CD4-positive, alpha-beta memory T cell (primary cell): ENCODE measurements around the gene EEFSEC. TPM values are rescaled to one million over a fixed set of nuclear protein-coding genes. Genes with fewer than 3 reads are reported as not detected.
A peak's percentile ranks its signal among the peaks of the same experiment; 100 is the strongest.

Experiments
- CTCF ChIA-PET: fragments of 350-600 bp; sonication (Branson Sonifier 250); formaldehyde crosslinking; loops from one replicate; lab custom pipeline; 2021; ENCODE audit warnings: inconsistent platforms; ENCODE audit not compliant: partially characterized antibody; lab: Charles Lee
- POLR2A ChIA-PET: fragments of 350-600 bp; sonication (Branson Sonifier 250); formaldehyde crosslinking; loops from one replicate; lab custom pipeline; 2021; ENCODE audit not compliant: partially characterized antibody; lab: Charles Lee
- DNase-seq, 5 donors: peaks; one replicate each; pipeline versions ENCODE4 v3.0.0 to v3.0.0-alpha.2; 2020 to 2022; ENCODE audit warnings: mixed read lengths in 1 of 5
- H3K27ac ChIP-seq: one replicate; pipeline ENCODE4 v1.7.0; 2013; ENCODE audit warnings: low read depth, low read length
- H3K27me3 ChIP-seq: 2 replicates; pipeline ENCODE4 v1.7.0; 2013; ENCODE audit warnings: mild to moderate bottlenecking, low read length, moderate library complexity; ENCODE audit not compliant: insufficient read depth
- H3K36me3 ChIP-seq: 2 replicates; pipeline ENCODE4 v1.7.0; 2013; ENCODE audit warnings: mild to moderate bottlenecking, low read length, moderate library complexity; ENCODE audit not compliant: insufficient read depth
- H3K4me1 ChIP-seq: 2 replicates; pipeline ENCODE4 v1.7.0; 2013; ENCODE audit warnings: mild to moderate bottlenecking, low read length, moderate library complexity; ENCODE audit not compliant: insufficient read depth
- H3K4me3 ChIP-seq, 2 donors: one replicate each; pipeline ENCODE4 v1.7.0; 2013; ENCODE audit warnings: low read length in 2 of 2, mild to moderate bottlenecking in 1 of 2
- H3K9me3 ChIP-seq, 2 donors: one replicate each; pipeline ENCODE4 v1.7.0; 2013; ENCODE audit warnings: low read length in 2 of 2, control low read depth in 1 of 2; ENCODE audit not compliant: control insufficient read depth in 1 of 2
- H3K27ac Mint-ChIP-seq, 7 donors: one replicate each; pipeline ENCODE4 v1.8.0; 2020 to 2021; ENCODE audit warnings: mixed read lengths in 7 of 7, mild to moderate bottlenecking in 6 of 7, inconsistent platforms in 3 of 7, moderate library complexity in 3 of 7
- H3K27me3 Mint-ChIP-seq, 2 donors: one replicate each; pipeline ENCODE4 v1.8.0; 2020 to 2021; ENCODE audit warnings: mixed read lengths in 2 of 2
- H3K36me3 Mint-ChIP-seq, 2 donors: one replicate each; pipeline ENCODE4 v1.8.0; 2020 to 2021; ENCODE audit warnings: mixed read lengths in 2 of 2, inconsistent platforms in 1 of 2, mild to moderate bottlenecking in 1 of 2
- H3K4me1 Mint-ChIP-seq, 4 donors: one replicate each; pipeline ENCODE4 v1.8.0; 2020 to 2021; ENCODE audit warnings: mixed read lengths in 4 of 4, mild to moderate bottlenecking in 1 of 4
- H3K4me3 Mint-ChIP-seq, 8 donors: one replicate each; pipeline ENCODE4 v1.8.0; 2020 to 2021; ENCODE audit warnings: mixed read lengths in 8 of 8, mild to moderate bottlenecking in 7 of 8, moderate library complexity in 6 of 8, inconsistent platforms in 3 of 8
- H3K9me3 Mint-ChIP-seq, 8 donors: one replicate each; pipeline ENCODE4 v1.8.0; 2020 to 2021; ENCODE audit warnings: mixed read lengths in 8 of 8, mild to moderate bottlenecking in 5 of 8, inconsistent platforms in 3 of 8, moderate library complexity in 1 of 8
- intact Hi-C: fragments of 100-400 bp; cut with micrococcal nuclease; formaldehyde crosslinking; loops from one replicate; pipeline ENCODE4 v1.15.1; 2023
- polyA plus RNA-seq, 2 donors: library from polyadenylated mRNA; unstranded; fragments of 300-500 nt; fragmentation: Illumina TruSeq; gene quantifications; one replicate each; pipeline ENCODE4 v1.2.3, GENCODE V29; 2021
- total RNA-seq, 2 experiments: library from RNA; stranded (reverse); gene quantifications; one replicate each; pipeline ENCODE4 v1.2.3, GENCODE V29; 2021

EEFSEC gene
- total and polyA plus RNA-seq, 4 experiments from 2014 or later: 14.0 to 24.9 (median 17.1) TPM

- Histone ChIP-seq H3K27ac (no peak overlapping the region), H3K4me3 (no peak overlapping the region), H3K9me3 (no peaks in the 10 kb centered on the region), H3K36me3 (no peaks in the 10 kb centered on the region), H3K27me3 (no peaks in the 10 kb centered on the region), H3K4me1 (no peaks in the 10 kb centered on the region)
- intact Hi-C loops: no loop called here
- no peak for DNase-seq
- Mint-ChIP-seq H3K27ac (no peak overlapping the region), H3K27me3 (no peaks in the 10 kb centered on the region), H3K4me1 (peaks cover 18 to 36% (median 21%) of the 10 kb centered on the region in 4 donors), H3K9me3 (no peaks in the 10 kb centered on the region), H3K36me3 (peaks cover 2 to 11% of the 10 kb centered on the region in 2 donors), H3K4me3 (no peak overlapping the region)
- CTCF ChIA-PET: no interaction called here
- POLR2A ChIA-PET: no interaction called here
Observed at GRCh38 chr3:128180913-128181312, 27.6 kb downstream of the EEFSEC start.

- Histone ChIP-seq H3K4me3 (no peak overlapping the region), H3K9me3 (no peaks in the 10 kb centered on the region), H3K36me3 (no peaks in the 10 kb centered on the region), H3K27me3 (no peaks in the 10 kb centered on the region), H3K4me1 (no peaks in the 10 kb centered on the region), H3K27ac (no peak overlapping the region)
- peaks cover 14 to 38% (median 15%) of the 10 kb centered on the region in 4 donors for H3K4me1 Mint-ChIP-seq
- DNase-seq: no peak
- H3K9me3 Mint-ChIP-seq: no peaks in the 10 kb centered on the region
- H3K27me3 Mint-ChIP-seq: no peaks in the 10 kb centered on the region
- POLR2A ChIA-PET: no interaction called here
- intact Hi-C loops: no loop called here
- peak overlapping the region in 1 of 7 donors; percentile 63 for H3K27ac Mint-ChIP-seq
- CTCF ChIA-PET: no interaction called here
- no peak overlapping the region for H3K4me3 Mint-ChIP-seq
- H3K36me3 Mint-ChIP-seq: peaks cover 2 to 11% of the 10 kb centered on the region in 2 donors
Observed at GRCh38 chr3:128182656-128183055, 29.4 kb downstream of the EEFSEC start.

GRCh38 chr3:128185630-128186447, 32.6 kb downstream of the EEFSEC start:
- Histone ChIP-seq H3K4me3 (no peak overlapping the region), H3K9me3 (no peaks in the 10 kb centered on the region), H3K36me3 (no peaks in the 10 kb centered on the region), H3K27me3 (no peaks in the 10 kb centered on the region), H3K4me1 (no peaks in the 10 kb centered on the region), H3K27ac (no peak overlapping the region)
- CTCF ChIA-PET: interaction anchor here (1.4 kb wide), 3 partner anchors 14 to 241 kb away, joined by 3 to 5 read pairs (median 3); no protein-coding TSS in a partner anchor
- peaks cover 2 to 11% of the 10 kb centered on the region in 2 donors for H3K36me3 Mint-ChIP-seq
- intact Hi-C loops: no loop called here
- H3K4me1 Mint-ChIP-seq: peaks cover 9 to 18% (median 14%) of the 10 kb centered on the region in 4 donors
- POLR2A ChIA-PET: no interaction called here
- H3K27me3 Mint-ChIP-seq: no peaks in the 10 kb centered on the region
- H3K27ac Mint-ChIP-seq: no peak overlapping the region
- H3K9me3 Mint-ChIP-seq: no peaks in the 10 kb centered on the region
- no peak for DNase-seq
- no peak overlapping the region for H3K4me3 Mint-ChIP-seq

GRCh38 chr3:128187495-128187894, 34.2 kb downstream of the EEFSEC start:
- H3K27ac Mint-ChIP-seq: peak overlapping the region in 1 of 7 donors; percentile 9
- H3K36me3 ChIP-seq: no peaks in the 10 kb centered on the region
- ChIA-PET POLR2A (no interaction called here), CTCF (no interaction called here)
- H3K4me3 Mint-ChIP-seq: no peak overlapping the region
- no peak overlapping the region for H3K4me3 ChIP-seq
- no peaks in the 10 kb centered on the region for H3K9me3 Mint-ChIP-seq
- peaks cover 5 to 14% (median 10%) of the 10 kb centered on the region in 4 donors for H3K4me1 Mint-ChIP-seq
- peaks cover 3 to 15% of the 10 kb centered on the region in 2 donors for H3K36me3 Mint-ChIP-seq
- intact Hi-C loops: no loop called here
- H3K27ac ChIP-seq: no peak overlapping the region
- no peak for DNase-seq
- H3K27me3 ChIP-seq: no peaks in the 10 kb centered on the region
- H3K27me3 Mint-ChIP-seq: no peaks in the 10 kb centered on the region
- no peaks in the 10 kb centered on the region for H3K9me3 ChIP-seq
- H3K4me1 ChIP-seq: no peaks in the 10 kb centered on the region

- H3K4me1 ChIP-seq: no peaks in the 10 kb centered on the region
- Mint-ChIP-seq H3K36me3 (peaks cover 5 to 17% of the 10 kb centered on the region in 2 donors), H3K9me3 (no peaks in the 10 kb centered on the region), H3K27me3 (no peaks in the 10 kb centered on the region), H3K4me1 (peaks cover 6 to 14% (median 9%) of the 10 kb centered on the region in 4 donors), H3K27ac (no peak overlapping the region), H3K4me3 (no peak overlapping the region)
- intact Hi-C loops: no loop called here
- CTCF ChIA-PET: no interaction called here
- no peaks in the 10 kb centered on the region for H3K27me3 ChIP-seq
- no peaks in the 10 kb centered on the region for H3K9me3 ChIP-seq
- H3K4me3 ChIP-seq: no peak overlapping the region
- H3K36me3 ChIP-seq: no peaks in the 10 kb centered on the region
- no peak for DNase-seq
- POLR2A ChIA-PET: no interaction called here
- H3K27ac ChIP-seq: no peak overlapping the region
Observed at GRCh38 chr3:128188326-128188725, 35.0 kb downstream of the EEFSEC start.

GRCh38 chr3:128188956-128189355, 35.7 kb downstream of the EEFSEC start:
- no peak overlapping the region for H3K27ac Mint-ChIP-seq
- H3K36me3 ChIP-seq: no peaks in the 10 kb centered on the region
- no peak for DNase-seq
- no peaks in the 10 kb centered on the region for H3K4me1 ChIP-seq
- H3K4me1 Mint-ChIP-seq: peaks cover 6 to 14% (median 8%) of the 10 kb centered on the region in 4 donors
- CTCF ChIA-PET: no interaction called here
- intact Hi-C loops: no loop called here
- peaks cover 5 to 17% of the 10 kb centered on the region in 2 donors for H3K36me3 Mint-ChIP-seq
- POLR2A ChIA-PET: no interaction called here
- H3K4me3 Mint-ChIP-seq: no peak overlapping the region
- H3K27ac ChIP-seq: no peak overlapping the region
- H3K9me3 Mint-ChIP-seq: no peaks in the 10 kb centered on the region
- H3K27me3 Mint-ChIP-seq: no peaks in the 10 kb centered on the region
- H3K27me3 ChIP-seq: no peaks in the 10 kb centered on the region
- H3K9me3 ChIP-seq: no peaks in the 10 kb centered on the region
- H3K4me3 ChIP-seq: no peak overlapping the region

GRCh38 chr3:128190501-128190900, 37.2 kb downstream of the EEFSEC start:
- POLR2A ChIA-PET: no interaction called here
- Histone ChIP-seq H3K4me1 (no peaks in the 10 kb centered on the region), H3K27ac (no peak overlapping the region), H3K9me3 (no peaks in the 10 kb centered on the region), H3K36me3 (no peaks in the 10 kb centered on the region), H3K27me3 (no peaks in the 10 kb centered on the region), H3K4me3 (no peak overlapping the region)
- intact Hi-C loops: no loop called here
- no peak for DNase-seq
- Mint-ChIP-seq H3K36me3 (peaks cover 5 to 12% of the 10 kb centered on the region in 2 donors), H3K4me1 (peaks cover 6 to 13% (median 8%) of the 10 kb centered on the region in 4 donors), H3K27me3 (no peaks in the 10 kb centered on the region), H3K9me3 (no peaks in the 10 kb centered on the region), H3K4me3 (no peak overlapping the region), H3K27ac (no peak overlapping the region)
- CTCF ChIA-PET: no interaction called here
